K562 (cell line): Measurements from ENCODE around the gene OTOGL. TPM values are rescaled to one million over a fixed set of nuclear protein-coding genes. Genes with fewer than 3 reads are reported as not detected.

ENCODE experiments used
- ATAC-seq: fragments of 200-7000 bp; cut with Tn5 transposase; 3 replicates; pipeline ENCODE4 v1.9.1; 2020; ENCODE audit warnings: moderate library complexity
- BruUV-seq: library from RNA; stranded (reverse); fragments of 400-500 nt; replicated peaks from 2 replicates; lab custom pipeline; 2021; lab: Mats Ljungman, UMichigan
- CTCF ChIA-PET: fragments of 300-600 bp; formaldehyde crosslinking; extraction: SDS; loops from one replicate; lab custom pipeline; 2021; ENCODE audit warnings: low intra/inter-chr PET ratio; lab: Yijun Ruan, JAX
- POLR2A ChIA-PET: fragments of 300-600, 350-650 bp; sonication (Branson Sonifier 250); formaldehyde crosslinking; extraction: SDS; loops from one replicate; lab custom pipeline; 2021; ENCODE audit warnings: antibody characterized with exemption, inconsistent platforms; lab: Yijun Ruan, JAX
- DNase-seq, 4 experiments: peaks; one replicate each; pipeline versions ENCODE4 v3.0.0 to v3.0.0-alpha.2; 2011 to 2018; ENCODE audit warnings: low spot score in 3 of 4, mixed read lengths in 3 of 4; ENCODE audit errors: extremely low read depth in 1 of 4
- FAIRE-seq: peaks from 2 replicates; lab custom pipeline; 2011; peaks lifted over from hg19 to GRCh38; lab: Jason Lieb, UNC
- H2AFZ ChIP-seq: 2 replicates; pipeline ENCODE4 v1.6.0; 2011; ENCODE audit warnings: low read depth, low read length, control low read depth, inconsistent platforms
- H3K27ac ChIP-seq: fragments of 200-600 bp; 3 replicates; pipeline ENCODE4 v1.8.0; 2011; ENCODE audit warnings: low read depth, mild to moderate bottlenecking, control low read depth, inconsistent platforms, low read length, moderate library complexity, mixed read lengths; ENCODE audit errors: extremely low read depth
- H3K27me3 ChIP-seq, 2 experiments: fragments of 300-600 bp in 1 of 2; 2 replicates in 1 of 2; 3 replicates in 1 of 2; pipeline versions ENCODE4 v1.6.0 to v1.8.0; 2011; ENCODE audit warnings: inconsistent platforms in 2 of 2, low read length in 2 of 2, mild to moderate bottlenecking in 1 of 2, mixed read lengths in 1 of 2, moderate library complexity in 1 of 2; ENCODE audit not compliant: control insufficient read depth in 2 of 2, insufficient read depth in 2 of 2
- H3K36me3 ChIP-seq: fragments of 300-600 bp; 3 replicates; pipeline ENCODE4 v1.8.0; 2011; ENCODE audit warnings: mild to moderate bottlenecking, low read length, inconsistent platforms; ENCODE audit not compliant: control insufficient read depth, insufficient read depth
- H3K4me1 ChIP-seq, 2 experiments: fragments of 200-600 bp in 1 of 2; replicated peaks in 1 of 2; 2 replicates in 1 of 2; 3 replicates in 1 of 2; pipeline versions ENCODE4 v1.5.1 to v1.8.0; 2011; ENCODE audit warnings: inconsistent platforms in 2 of 2, low read length in 2 of 2, mild to moderate bottlenecking in 1 of 2, mixed read lengths in 1 of 2, moderate library complexity in 1 of 2; ENCODE audit not compliant: control insufficient read depth in 2 of 2, insufficient read depth in 2 of 2
- H3K4me2 ChIP-seq: 2 replicates; pipeline ENCODE4 v1.6.1; 2011; ENCODE audit warnings: low read length, control low read depth, inconsistent platforms, mixed read lengths; ENCODE audit not compliant: insufficient read depth
- H3K4me3 ChIP-seq: fragments of 200-600 bp; sonication (generic), shearing (Covaris generic); 2 replicates; pipeline ENCODE4 v1.5.1; 2016; ENCODE audit warnings: control low read depth, inconsistent platforms
- H3K79me2 ChIP-seq: fragments of 200-600 bp; 3 replicates; pipeline ENCODE4 v1.8.0; 2011; ENCODE audit warnings: low read length, inconsistent platforms; ENCODE audit not compliant: control insufficient read depth, insufficient read depth
- H3K9ac ChIP-seq, 2 experiments: 2 replicates each; pipeline versions ENCODE4 v1.6.0 to v1.6.1; 2011; ENCODE audit warnings: low read depth in 2 of 2, low read length in 2 of 2, control low read depth in 1 of 2, inconsistent platforms in 1 of 2, mild to moderate bottlenecking in 1 of 2, mixed read lengths in 1 of 2; ENCODE audit not compliant: insufficient read depth in 1 of 2
- H3K9me1 ChIP-seq: one replicate; pipeline ENCODE4 v1.6.0; 2011; ENCODE audit warnings: inconsistent platforms, mild to moderate bottlenecking, low read length, moderate library complexity; ENCODE audit not compliant: control insufficient read depth, insufficient read depth
- H3K9me3 ChIP-seq: replicated peaks from 2 replicates; pipeline ENCODE4 v1.5.1; 2011; ENCODE audit warnings: low read depth, low read length, inconsistent platforms; ENCODE audit not compliant: control insufficient read depth, insufficient read depth
- H4K20me1 ChIP-seq: replicated peaks from 2 replicates; pipeline ENCODE4 v1.6.1; 2011; ENCODE audit warnings: low read length, inconsistent platforms, mixed read lengths; ENCODE audit not compliant: control insufficient read depth, insufficient read depth
- CCNT2 ChIP-seq: IDR thresholded peaks from 2 replicates; pipeline ENCODE4 v1.6.1; 2011; ENCODE audit warnings: borderline replicate concordance, low read depth, mild to moderate bottlenecking, moderate library complexity, mixed read lengths, low read length; ENCODE audit not compliant: insufficient read length; ENCODE audit errors: extremely low read depth
- DNMT1 ChIP-seq: fragments of 450-650 bp; IDR thresholded peaks from 2 replicates; pipeline ENCODE4 v1.6.1; 2016; ENCODE audit warnings: antibody characterized with exemption, mild to moderate bottlenecking
- EWSR1 ChIP-seq: fragments of 450-650 bp; IDR thresholded peaks from 2 replicates; pipeline ENCODE4 v1.6.1; 2018; ENCODE audit warnings: borderline replicate concordance, mild to moderate bottlenecking, low read depth, moderate library complexity; ENCODE audit not compliant: partially characterized antibody
- NCOA4 ChIP-seq: fragments of 450-650 bp; IDR thresholded peaks from 2 replicates; pipeline ENCODE4 v1.6.1; 2018; ENCODE audit warnings: mild to moderate bottlenecking; ENCODE audit not compliant: partially characterized antibody
- NUFIP1 ChIP-seq: fragments of 450-650 bp; IDR thresholded peaks from 2 replicates; pipeline ENCODE4 v1.6.1; 2018; ENCODE audit not compliant: partially characterized antibody
- PRPF4 ChIP-seq: fragments of 200-400 bp; formaldehyde crosslinking; IDR thresholded peaks from one replicate; pipeline ENCODE4 v1.6.1; 2017; ENCODE audit warnings: low read length, low read depth, mild to moderate bottlenecking; ENCODE audit not compliant: insufficient read depth, poor library complexity, severe bottlenecking
- PTTG1 ChIP-seq: fragments of 450-650 bp; IDR thresholded peaks from 2 replicates; pipeline ENCODE4 v1.6.1; 2016; ENCODE audit warnings: low read depth, mild to moderate bottlenecking, missing genetic modification characterization, missing compliant biosample characterization
- SPI1 ChIP-seq: IDR thresholded peaks from 2 replicates; pipeline ENCODE4 v1.6.1; 2011; ENCODE audit warnings: low read depth, low read length, control low read depth, borderline replicate concordance
- U2AF1 ChIP-seq: fragments of 200-400 bp; formaldehyde crosslinking; optimal IDR thresholded peaks from 2 replicates; pipeline ENCODE3; 2017; ENCODE audit warnings: mild to moderate bottlenecking, low read depth, low read length, moderate library complexity
- WGBS: fragments of 100-300 bp; shearing (Covaris generic); methylation state at CpG from one replicate; pipeline ENCODE4 v1.1.6; 2016; ENCODE audit warnings: low coverage, mixed read lengths; ENCODE audit not compliant: insufficient coverage; ENCODE audit errors: missing lambda C conversion rate; 5-methylcytosine and 5-hydroxymethylcytosine counted together
- in situ Hi-C: fragments of 300-500 bp; cut with MboI; formaldehyde crosslinking; loops from 4 replicates; pipeline ENCODE4 v1.15.0; 2018; ENCODE audit warnings: inconsistent platforms, mixed read lengths
- intact Hi-C: fragments of 100-400 bp; cut with micrococcal nuclease; formaldehyde crosslinking; loops from 2 replicates; pipeline ENCODE4 v1.14.2; 2022
- polyA plus RNA-seq, 8 experiments: library from polyadenylated mRNA; depleted of rRNA in 4 of 8; stranded (reverse) in 5 of 8; unstranded in 3 of 8; fragments of >200 nt; fragmentation: Nextera tagmentation in 2 of 8; fragmentation: Illumina TruSeq in 1 of 8; extraction: Ambion mirVana in 2 of 8; extraction: Trizol in 1 of 8; gene quantifications; 2 replicates each; pipeline versions ENCODE4 v1.2.1 to v1.2.3, GENCODE V29; 2011 to 2014; ENCODE audit warnings: inconsistent platforms in 1 of 8, missing spikeins in 1 of 8
- total RNA-seq, 7 experiments: library from RNA; depleted of rRNA in 6 of 7; stranded (reverse); fragments of >200 nt in 6 of 7; fragmentation: Illumina TruSeq in 2 of 7; extraction: Trizol in 2 of 7; gene quantifications; 2 replicates each; pipeline versions ENCODE4 v1.2.1 to v1.2.3, GENCODE V29; 2011 to 2021; ENCODE audit warnings: low replicate concordance in 1 of 7
- TF ChIP-seq, protein P1 (sequence below): sonication (generic); formaldehyde crosslinking; IDR thresholded peaks from 2 replicates; pipeline ENCODE4 v1.5.0; 2020; ENCODE audit warnings: missing genetic modification reagents
- TF ChIP-seq, protein P2 (sequence below): fragments of 250-450 bp; sonication (Bioruptor Pico); IDR thresholded peaks from 2 replicates; pipeline ENCODE4 v1.5.0; 2021

Gene OTOGL
- total and polyA plus RNA-seq, 9 of the 15 experiments (the other 6 are each of a cell fraction or from before 2014, with no cell fraction given) = 0.02 to 0.03 TPM; not detected in 7

DNA sequence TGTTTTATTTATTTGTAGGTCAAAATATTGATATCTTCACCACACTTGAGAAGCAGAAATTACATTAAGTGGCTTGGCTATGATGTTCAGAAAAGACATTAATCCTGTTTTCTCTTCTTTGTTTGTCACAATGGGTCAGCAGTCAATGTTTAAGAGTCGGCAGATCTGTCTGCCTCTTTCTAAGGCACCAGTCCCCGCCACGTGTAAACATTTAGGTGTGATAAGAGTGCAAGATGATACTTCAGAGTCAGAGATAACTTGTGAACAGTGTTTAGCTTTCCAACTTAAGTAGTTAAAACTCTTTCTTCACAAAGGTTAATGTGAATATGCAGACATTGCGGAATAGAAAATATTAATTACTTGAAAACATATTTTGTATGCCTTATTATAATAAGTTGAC is 160.9 kb downstream of the OTOGL start:
- ChIA-PET POLR2A (no interaction called here), CTCF (no interaction called here)
- Histone ChIP-seq H3K27me3 (no peaks in the 10 kb centered on the region), H3K4me1 (no peaks in the 10 kb centered on the region), H3K9me3 (no peaks in the 10 kb centered on the region; the same call in 1 of the 2 replicates), H3K9me1 (no peaks in the 10 kb centered on the region), H3K36me3 (no peaks in the 10 kb centered on the region), H3K4me2 (no peak overlapping the region), H4K20me1 (no peaks in the 10 kb centered on the region), H3K27ac (no peak overlapping the region), H3K79me2 (no peaks in the 10 kb centered on the region), H3K4me3 (no peak overlapping the region), H2AFZ (no peak overlapping the region), H3K9ac (no peak overlapping the region)
- DNase-seq (no peak), ATAC-seq (no peak), FAIRE-seq (no peak)
- intact Hi-C loops (no loop called here), in situ Hi-C loops (no loop called here)
- BruUV-seq = no TSS peak
- WGBS = 3% methylated on average over 4 of the region's 4 CpGs
- TF ChIP-seq SPI1 = no peak
- TF ChIP-seq DNMT1 = no peak
- no peak for TF ChIP-seq CCNT2
- TF ChIP-seq PTTG1 (tag) = no peak
- TF ChIP-seq, protein P1, sequence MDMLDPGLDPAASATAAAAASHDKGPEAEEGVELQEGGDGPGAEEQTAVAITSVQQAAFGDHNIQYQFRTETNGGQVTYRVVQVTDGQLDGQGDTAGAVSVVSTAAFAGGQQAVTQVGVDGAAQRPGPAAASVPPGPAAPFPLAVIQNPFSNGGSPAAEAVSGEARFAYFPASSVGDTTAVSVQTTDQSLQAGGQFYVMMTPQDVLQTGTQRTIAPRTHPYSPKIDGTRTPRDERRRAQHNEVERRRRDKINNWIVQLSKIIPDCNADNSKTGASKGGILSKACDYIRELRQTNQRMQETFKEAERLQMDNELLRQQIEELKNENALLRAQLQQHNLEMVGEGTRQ (CRISPR knock-in tag) = no peak
- no peak for TF ChIP-seq EWSR1
- TF ChIP-seq NCOA4 = no peak
- no peak for TF ChIP-seq U2AF1
- no peak for TF ChIP-seq NUFIP1
- TF ChIP-seq, protein P2, sequence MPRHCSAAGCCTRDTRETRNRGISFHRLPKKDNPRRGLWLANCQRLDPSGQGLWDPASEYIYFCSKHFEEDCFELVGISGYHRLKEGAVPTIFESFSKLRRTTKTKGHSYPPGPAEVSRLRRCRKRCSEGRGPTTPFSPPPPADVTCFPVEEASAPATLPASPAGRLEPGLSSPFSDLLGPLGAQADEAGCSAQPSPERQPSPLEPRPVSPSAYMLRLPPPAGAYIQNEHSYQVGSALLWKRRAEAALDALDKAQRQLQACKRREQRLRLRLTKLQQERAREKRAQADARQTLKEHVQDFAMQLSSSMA (CRISPR knock-in tag) = no peak
- TF ChIP-seq PRPF4 = no peak
